ENCODE data around the gene NEURL1.

NEURL1 gene

DNA sequence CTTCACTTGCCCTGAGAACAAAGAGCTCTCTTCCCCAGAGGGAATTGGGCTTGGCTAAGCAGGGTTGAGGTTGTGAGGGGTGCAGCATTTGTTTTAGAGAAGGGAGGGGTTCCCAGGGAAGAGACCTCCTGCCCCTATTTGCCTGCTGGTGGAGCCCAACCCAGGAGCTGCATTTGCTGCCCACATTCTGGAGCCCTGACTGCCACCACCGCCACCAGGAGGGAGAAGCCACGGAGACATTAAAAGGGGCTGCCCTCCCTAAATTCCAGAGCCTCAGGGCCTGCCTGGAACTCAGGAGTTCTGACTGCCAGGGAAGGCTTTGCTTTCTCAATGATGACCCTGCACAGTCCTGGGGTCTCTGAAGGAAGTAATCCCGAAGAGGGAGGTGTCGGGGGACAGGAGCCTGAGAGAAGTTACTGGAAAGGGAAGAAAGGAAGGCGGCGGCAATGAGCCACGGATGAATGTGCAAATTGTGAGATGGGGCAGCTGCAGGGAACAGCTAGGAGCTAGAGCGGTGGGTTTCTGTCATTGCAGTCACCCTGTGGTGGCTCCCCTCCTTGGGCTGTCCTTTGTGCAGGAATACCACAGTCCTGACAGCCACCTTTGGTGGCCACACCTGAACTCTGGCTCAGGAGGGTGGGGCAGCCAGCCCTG, 51.3 kb downstream of the NEURL1 start:
- no peak for DNase-seq (ENCODE audit: low read depth in 2 of 3, low spot score in 1 of 3)

DNA sequence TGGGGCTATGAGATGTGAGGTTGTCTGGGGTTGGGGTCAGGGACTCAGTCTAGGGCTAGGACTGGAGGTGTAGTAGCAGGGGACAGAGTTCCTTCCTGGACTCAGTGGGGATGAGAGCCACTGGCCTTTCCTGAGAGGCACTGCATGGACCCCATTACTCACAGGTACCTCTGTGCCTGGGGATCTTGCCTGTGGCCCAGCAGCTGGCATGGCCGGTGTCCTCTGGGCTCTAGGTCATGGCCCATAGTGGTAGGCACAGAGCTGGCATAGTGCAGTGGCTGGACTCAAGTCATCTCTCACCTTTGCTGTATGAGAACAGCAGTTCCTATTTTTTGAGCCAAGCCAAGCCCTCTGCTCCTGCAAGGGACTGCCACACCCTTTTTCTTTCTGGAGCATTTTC, 51.9 kb downstream of the NEURL1 start:
- DNase-seq (ENCODE audit: low read depth in 2 of 3, low spot score in 1 of 3), result no peak

GRCh38 chr10:103545771-103546281, 52.3 kb downstream of the NEURL1 start:
- no peak for DNase-seq (ENCODE audit: low read depth in 2 of 3, low spot score in 1 of 3)

DNA sequence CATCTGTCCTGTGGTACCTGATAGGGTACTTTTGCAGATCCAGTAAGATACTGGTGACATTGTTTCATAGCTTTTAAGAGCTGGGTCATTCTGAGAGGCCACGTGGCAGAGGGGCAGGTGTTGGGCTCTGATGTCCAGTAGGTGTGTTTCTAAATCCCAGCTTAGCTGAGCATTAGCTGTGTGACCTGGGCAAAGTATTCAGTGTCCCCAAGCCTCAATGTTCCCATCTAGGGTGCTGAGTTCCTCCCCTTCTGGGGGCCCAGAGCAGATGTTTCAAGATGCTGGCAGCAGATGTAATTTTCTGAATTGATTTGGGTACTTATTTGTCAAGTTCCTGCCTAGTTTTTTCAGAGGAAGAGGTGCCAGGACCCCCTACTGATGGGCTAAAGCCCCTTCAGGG, 52.9 kb downstream of the NEURL1 start:
- no peak for DNase-seq (ENCODE audit: low read depth in 2 of 3, low spot score in 1 of 3)

DNA sequence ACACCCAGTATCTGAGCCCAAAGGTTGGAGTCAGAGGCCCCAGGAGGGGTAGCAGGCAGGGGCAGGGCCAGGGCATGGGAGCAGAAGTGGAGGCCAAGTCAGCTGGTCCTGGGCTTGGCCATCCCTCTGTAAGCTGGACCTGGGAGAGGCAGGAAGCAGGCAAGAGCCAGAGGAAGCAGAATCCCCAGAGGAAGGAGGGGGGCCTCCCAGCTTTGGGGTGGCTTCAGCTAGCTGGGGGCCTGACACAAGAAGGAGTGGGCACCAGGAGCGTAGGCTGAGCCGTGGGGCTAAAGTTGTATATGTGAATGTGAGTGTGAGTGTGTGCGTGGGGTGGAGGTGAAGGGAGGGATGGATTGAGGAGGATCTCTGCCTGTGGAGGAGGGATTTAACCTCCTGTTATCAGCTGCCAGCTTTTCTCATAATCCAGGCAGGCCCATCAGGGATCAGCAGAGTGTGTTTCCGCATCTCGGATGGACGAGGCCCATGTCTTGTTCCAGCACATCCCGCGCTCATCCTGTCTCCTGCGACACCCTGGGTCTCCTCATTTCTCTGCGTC, 54.0 kb downstream of the NEURL1 start:
- no peak for DNase-seq (ENCODE audit: low read depth in 2 of 3, low spot score in 1 of 3)

DNA sequence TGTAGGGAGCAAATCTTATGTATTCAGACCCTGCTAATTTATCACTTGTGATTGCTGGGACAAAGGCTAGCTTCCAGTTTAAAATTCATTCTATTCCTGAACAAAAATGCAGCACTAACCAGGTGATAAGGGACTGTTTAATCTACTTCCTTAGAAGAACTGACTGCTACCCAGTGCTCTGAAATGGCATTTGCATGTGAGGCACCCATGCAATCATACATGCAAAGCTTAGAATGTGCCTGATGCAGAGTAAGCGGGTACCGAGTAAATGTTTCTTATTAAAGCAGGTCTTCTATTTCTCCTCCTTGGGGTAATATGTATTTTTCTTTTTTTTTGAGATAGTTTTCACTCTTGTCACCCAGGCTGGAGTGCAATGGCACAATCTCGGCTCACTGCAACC, 54.5 kb downstream of the NEURL1 start:
- no peak for DNase-seq (ENCODE audit: low read depth in 2 of 3, low spot score in 1 of 3)

- DNase-seq (ENCODE audit: low read depth in 2 of 3, low spot score in 1 of 3), result no peak
Observed at GRCh38 chr10:103548581-103549348, 55.3 kb downstream of the NEURL1 start.

- no peak for DNase-seq (ENCODE audit: low read depth in 2 of 3, low spot score in 1 of 3)
Observed at GRCh38 chr10:103549349-103549685, 55.8 kb downstream of the NEURL1 start.

DNA sequence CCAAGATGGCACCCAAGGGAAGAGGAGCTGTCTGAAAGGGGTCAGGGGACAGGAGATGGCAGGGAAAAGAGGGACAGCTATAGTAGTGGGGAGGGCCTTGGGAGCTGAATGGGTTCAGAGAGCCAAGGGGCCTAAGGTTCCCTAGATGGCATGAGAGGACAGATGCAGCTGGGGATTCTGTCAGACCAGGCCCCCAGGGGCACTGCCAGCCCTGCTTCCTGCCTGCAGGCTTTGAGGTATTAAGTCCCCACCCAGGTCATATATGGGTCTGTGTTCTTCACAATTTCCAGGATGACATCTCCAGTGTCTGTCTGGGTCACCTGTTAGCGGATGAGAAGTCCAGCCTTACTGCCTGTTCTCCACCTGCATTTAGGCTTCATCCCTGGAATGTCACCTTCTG, 56.7 kb downstream of the NEURL1 start:
- DNase-seq (ENCODE audit: low read depth in 2 of 3, low spot score in 1 of 3), result no peak

DNA sequence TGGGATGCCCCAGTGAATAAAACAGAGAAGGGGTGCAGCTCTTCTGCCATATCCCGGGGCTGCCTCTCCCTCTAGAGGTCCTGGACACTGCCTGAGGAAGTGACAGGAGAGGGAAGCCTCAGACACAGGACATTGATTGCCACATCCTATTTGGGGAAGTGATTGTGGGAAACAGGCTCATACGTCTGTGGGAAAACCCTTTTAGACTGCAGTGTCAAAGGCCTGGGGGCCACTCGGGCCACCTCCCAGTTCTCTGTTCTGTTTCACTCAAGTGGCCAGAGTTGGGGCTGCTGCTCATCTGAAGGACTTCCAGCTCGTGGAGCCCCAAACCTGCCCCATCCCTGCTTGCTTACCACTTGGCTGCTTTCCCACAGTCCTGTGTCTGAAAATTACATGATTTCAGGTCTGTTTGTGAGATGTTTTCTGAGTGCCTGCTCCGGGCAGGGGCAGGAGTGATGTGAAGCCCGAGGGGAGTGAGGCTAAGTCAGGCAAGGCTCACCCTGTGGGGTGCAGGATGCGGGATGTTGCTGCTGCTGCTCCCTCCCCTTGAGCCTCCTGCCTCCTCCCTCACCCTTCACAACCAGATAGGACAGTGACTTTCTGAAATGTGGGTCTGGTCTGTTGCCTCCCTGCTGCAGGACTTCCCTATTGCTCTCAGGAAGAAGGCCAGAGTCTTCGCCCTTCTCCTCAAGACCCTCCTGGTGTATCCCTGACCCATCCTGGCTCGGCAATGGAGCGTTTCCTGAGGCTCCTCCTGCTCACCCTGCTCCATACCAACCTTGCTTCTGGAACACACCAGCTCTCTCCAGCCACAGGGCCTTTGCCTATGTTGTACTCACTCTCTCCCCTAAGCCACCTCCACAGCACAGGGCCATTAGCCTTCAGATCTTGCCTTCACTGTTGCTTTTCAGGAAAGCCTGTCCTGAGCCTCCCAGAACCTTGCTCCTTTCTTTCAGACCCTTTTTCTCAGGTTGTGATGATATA, 58.4 kb downstream of the NEURL1 start:
- no peak for DNase-seq (ENCODE audit: low read depth in 2 of 3, low spot score in 1 of 3)

GRCh38 chr10:103552856-103553742, 59.6 kb downstream of the NEURL1 start:
- no peak for DNase-seq (ENCODE audit: low read depth in 2 of 3, low spot score in 1 of 3)

DNA sequence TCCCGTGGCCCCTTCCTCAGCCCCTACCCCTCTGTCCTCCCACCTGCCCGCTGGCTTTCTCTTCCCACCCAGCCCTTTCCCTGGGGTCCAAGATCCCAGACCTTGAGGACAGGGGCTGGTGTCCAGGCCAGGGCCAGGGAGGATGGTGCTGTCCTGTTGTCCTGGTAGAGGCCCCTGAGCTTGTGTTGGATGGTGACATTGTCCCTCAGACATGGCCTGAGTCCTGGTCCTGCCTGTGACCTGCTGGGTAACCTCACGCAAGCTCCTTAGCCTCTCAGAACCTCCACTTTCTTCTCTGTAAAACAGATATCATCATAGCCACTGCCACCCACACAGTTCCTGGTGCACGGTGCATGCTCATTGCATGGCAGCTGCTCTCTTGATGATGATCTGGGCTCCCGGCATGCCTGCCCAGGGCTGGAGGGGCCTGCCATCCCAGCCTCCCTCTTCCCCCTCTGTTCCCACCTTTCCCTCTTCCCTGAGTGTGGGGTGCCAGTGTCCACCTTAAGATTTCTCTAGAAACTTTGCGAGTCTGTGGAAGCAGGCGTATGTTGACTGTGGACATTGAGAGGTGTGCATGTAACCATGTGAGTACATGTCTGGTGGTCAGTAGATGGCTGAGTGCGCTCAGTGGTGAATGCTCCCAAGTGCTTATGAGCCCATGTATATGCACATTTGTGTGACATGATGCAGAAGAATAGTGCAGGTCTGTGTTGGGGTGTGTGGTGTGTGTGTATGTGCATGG, 60.4 kb downstream of the NEURL1 start:
- DNase-seq (ENCODE audit: low read depth in 2 of 3, low spot score in 1 of 3), result peak; percentile 32 to 47 (median 39)

GRCh38 chr10:103554488-103555324, 61.2 kb downstream of the NEURL1 start:
- no peak for DNase-seq (ENCODE audit: low read depth in 2 of 3, low spot score in 1 of 3)

GRCh38 chr10:103555325-103555649, 61.8 kb downstream of the NEURL1 start:
- no peak for DNase-seq (ENCODE audit: low read depth in 2 of 3, low spot score in 1 of 3)

- DNase-seq (ENCODE audit: low read depth in 2 of 3, low spot score in 1 of 3), result no peak
Observed at GRCh38 chr10:103555712-103556111, 62.2 kb downstream of the NEURL1 start.

- DNase-seq (ENCODE audit: low read depth in 2 of 3, low spot score in 1 of 3), result no peak
Observed at GRCh38 chr10:103556383-103557007, 63.0 kb downstream of the NEURL1 start.

- no peak for DNase-seq (ENCODE audit: low read depth in 2 of 3, low spot score in 1 of 3)
Observed at GRCh38 chr10:103557455-103557854, 64.0 kb downstream of the NEURL1 start.

DNA sequence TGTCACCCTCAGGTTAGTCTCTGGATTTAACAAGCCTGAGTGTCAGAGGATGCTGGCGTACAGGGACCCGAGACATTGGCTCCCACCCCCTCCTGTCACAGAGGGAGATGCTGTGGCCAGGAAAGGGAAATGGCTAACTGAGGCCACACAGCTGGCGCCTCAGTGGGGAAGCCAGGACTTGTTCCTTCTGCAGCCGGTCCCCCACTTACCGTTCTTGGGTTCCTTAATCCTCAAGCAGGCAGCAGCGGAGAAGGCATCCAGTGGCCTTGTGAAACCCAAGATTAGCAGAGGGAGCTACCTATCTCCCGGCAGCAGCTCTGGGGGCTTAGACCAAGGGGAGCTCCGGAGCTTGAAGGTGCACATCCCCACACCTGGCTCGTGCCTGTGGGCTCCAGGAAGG, 65.4 kb downstream of the NEURL1 start:
- DNase-seq (ENCODE audit: low read depth in 2 of 3, low spot score in 1 of 3), result no peak

Data from stimulated activated CD4-positive, alpha-beta T cell treated with anti-CD3 and anti-CD28 coated beads, Interleukin-12 subunit alpha, Interleukin-12 subunit beta, amount 100 ng/mL, for 48 hours (primary cell).